PC-9 (cell line): Measurements from ENCODE around the gene TGFBR1.

Experiments used
- CTCF ChIP-seq: fragments of 200-600 bp; sonication (generic); conservative IDR thresholded peaks from 2 replicates; pipeline ENCODE4 v1.6.1; 2017; ENCODE audit warnings: mixed run types, antibody characterized with exemption, mild to moderate bottlenecking, moderate library complexity
- EZH2 ChIP-seq: fragments of 200-600 bp; sonication (generic); IDR thresholded peaks from 2 replicates; pipeline ENCODE4 v1.8.0; 2017; ENCODE audit warnings: antibody characterized with exemption, low read depth

GRCh38 chr9:99056886-99057664 is 47.8 kb upstream of the TGFBR1 start:
- TF ChIP-seq CTCF (no peak), EZH2 (no peak)
